HL-60 (cell line): ENCODE results near the gene DAB2.

Source experiments
- DNase-seq, 2 experiments: peaks; one replicate each; pipeline ENCODE4 v3.0.0-alpha.2; 2010 to 2020; ENCODE audit warnings: low read depth in 1 of 2, low spot score in 1 of 2
- H3K27ac ChIP-seq: fragments of 250-450 bp; sonication (Bioruptor Pico); replicated peaks from 2 replicates; pipeline ENCODE4 v1.5.1; 2020; ENCODE audit warnings: mild to moderate bottlenecking, moderate library complexity
- H3K27me3 ChIP-seq: fragments of 250-450 bp; sonication (Bioruptor Pico); 2 replicates; pipeline ENCODE4 v1.5.1; 2021; ENCODE audit warnings: mild to moderate bottlenecking, moderate library complexity; ENCODE audit not compliant: insufficient read depth, poor library complexity, severe bottlenecking
- H3K4me3 ChIP-seq: replicated peaks from 2 replicates; pipeline ENCODE4 v1.5.1; 2011; ENCODE audit warnings: mild to moderate bottlenecking, control low read depth, low read length; ENCODE audit not compliant: insufficient read depth
- GABPA ChIP-seq: IDR thresholded peaks from 2 replicates; pipeline ENCODE4 v1.6.1; 2012; ENCODE audit warnings: low read depth
- POLR2AphosphoS5 ChIP-seq: IDR thresholded peaks from 2 replicates; pipeline ENCODE4 v1.6.1; 2012; ENCODE audit warnings: low read depth
- SPI1 ChIP-seq: IDR thresholded peaks from 2 replicates; pipeline ENCODE4 v1.6.1; 2012; ENCODE audit warnings: low read depth, mild to moderate bottlenecking, borderline replicate concordance
- TF ChIP-seq, protein P1 (sequence below): IDR thresholded peaks from one replicate; pipeline ENCODE4 v1.5.1; 2011; ENCODE audit warnings: low read length, control low read depth, inconsistent platforms; ENCODE audit not compliant: insufficient read depth
- TF ChIP-seq, protein P2 (sequence below): IDR thresholded peaks from 2 replicates; pipeline ENCODE4 v1.6.1; 2012; ENCODE audit warnings: low read depth; ENCODE audit not compliant: insufficient replicate concordance

DAB2 gene

DNA sequence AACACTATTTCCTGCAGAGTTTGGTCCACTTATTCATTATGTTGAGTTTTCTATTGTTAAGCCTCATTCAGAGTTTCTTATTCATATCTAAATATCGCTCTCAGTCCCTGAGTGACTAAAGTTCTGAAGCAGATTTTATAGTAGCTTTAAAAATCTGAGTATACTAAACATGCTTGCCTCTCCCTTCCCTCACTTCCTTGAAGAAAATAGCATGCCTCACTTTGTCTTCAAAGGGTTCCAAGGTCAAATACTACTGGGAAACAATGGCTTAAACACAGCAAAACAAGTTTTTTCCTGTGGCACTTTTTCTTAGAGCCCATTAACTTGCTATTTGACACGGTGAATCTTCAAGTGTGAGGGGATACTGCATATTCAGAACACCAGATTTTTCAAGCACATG is 41.1 kb upstream of the DAB2 start:
- TF ChIP-seq, protein P1, sequence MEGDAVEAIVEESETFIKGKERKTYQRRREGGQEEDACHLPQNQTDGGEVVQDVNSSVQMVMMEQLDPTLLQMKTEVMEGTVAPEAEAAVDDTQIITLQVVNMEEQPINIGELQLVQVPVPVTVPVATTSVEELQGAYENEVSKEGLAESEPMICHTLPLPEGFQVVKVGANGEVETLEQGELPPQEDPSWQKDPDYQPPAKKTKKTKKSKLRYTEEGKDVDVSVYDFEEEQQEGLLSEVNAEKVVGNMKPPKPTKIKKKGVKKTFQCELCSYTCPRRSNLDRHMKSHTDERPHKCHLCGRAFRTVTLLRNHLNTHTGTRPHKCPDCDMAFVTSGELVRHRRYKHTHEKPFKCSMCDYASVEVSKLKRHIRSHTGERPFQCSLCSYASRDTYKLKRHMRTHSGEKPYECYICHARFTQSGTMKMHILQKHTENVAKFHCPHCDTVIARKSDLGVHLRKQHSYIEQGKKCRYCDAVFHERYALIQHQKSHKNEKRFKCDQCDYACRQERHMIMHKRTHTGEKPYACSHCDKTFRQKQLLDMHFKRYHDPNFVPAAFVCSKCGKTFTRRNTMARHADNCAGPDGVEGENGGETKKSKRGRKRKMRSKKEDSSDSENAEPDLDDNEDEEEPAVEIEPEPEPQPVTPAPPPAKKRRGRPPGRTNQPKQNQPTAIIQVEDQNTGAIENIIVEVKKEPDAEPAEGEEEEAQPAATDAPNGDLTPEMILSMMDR, result no peak
- TF ChIP-seq, protein P2, sequence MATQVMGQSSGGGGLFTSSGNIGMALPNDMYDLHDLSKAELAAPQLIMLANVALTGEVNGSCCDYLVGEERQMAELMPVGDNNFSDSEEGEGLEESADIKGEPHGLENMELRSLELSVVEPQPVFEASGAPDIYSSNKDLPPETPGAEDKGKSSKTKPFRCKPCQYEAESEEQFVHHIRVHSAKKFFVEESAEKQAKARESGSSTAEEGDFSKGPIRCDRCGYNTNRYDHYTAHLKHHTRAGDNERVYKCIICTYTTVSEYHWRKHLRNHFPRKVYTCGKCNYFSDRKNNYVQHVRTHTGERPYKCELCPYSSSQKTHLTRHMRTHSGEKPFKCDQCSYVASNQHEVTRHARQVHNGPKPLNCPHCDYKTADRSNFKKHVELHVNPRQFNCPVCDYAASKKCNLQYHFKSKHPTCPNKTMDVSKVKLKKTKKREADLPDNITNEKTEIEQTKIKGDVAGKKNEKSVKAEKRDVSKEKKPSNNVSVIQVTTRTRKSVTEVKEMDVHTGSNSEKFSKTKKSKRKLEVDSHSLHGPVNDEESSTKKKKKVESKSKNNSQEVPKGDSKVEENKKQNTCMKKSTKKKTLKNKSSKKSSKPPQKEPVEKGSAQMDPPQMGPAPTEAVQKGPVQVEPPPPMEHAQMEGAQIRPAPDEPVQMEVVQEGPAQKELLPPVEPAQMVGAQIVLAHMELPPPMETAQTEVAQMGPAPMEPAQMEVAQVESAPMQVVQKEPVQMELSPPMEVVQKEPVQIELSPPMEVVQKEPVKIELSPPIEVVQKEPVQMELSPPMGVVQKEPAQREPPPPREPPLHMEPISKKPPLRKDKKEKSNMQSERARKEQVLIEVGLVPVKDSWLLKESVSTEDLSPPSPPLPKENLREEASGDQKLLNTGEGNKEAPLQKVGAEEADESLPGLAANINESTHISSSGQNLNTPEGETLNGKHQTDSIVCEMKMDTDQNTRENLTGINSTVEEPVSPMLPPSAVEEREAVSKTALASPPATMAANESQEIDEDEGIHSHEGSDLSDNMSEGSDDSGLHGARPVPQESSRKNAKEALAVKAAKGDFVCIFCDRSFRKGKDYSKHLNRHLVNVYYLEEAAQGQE, result no peak
- TF ChIP-seq SPI1 (no peak), GABPA (no peak), POLR2AphosphoS5 (no peak)
- H3K4me3 ChIP-seq, result no peak overlapping the region
- no peak for DNase-seq
- no peak overlapping the region for H3K27ac ChIP-seq
- H3K27me3 ChIP-seq, result no peaks in the 10 kb centered on the region

DNA sequence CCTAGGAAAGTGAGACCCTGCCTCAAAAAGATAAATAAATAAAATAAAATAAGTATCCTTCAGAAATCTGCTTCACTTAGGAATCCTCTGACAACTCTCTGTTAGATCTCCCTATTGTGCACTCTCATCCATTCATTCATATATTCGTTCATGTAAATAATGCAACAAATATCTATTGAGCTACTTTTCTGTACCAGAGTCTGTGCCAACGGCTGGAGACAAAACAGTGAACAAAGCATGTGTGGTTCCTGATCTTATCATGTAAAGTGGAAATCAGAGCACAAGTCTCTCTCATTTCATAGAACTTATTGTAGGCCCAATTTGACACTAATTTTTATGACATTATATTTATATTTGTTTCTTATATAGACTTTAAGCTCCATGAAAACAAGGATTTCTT is 40.3 kb upstream of the DAB2 start:
- H3K4me3 ChIP-seq, result no peak overlapping the region
- no peak for DNase-seq
- H3K27me3 ChIP-seq, result peaks cover 3% of the 10 kb centered on the region
- TF ChIP-seq GABPA, result no peak
- no peak overlapping the region for H3K27ac ChIP-seq

DNA sequence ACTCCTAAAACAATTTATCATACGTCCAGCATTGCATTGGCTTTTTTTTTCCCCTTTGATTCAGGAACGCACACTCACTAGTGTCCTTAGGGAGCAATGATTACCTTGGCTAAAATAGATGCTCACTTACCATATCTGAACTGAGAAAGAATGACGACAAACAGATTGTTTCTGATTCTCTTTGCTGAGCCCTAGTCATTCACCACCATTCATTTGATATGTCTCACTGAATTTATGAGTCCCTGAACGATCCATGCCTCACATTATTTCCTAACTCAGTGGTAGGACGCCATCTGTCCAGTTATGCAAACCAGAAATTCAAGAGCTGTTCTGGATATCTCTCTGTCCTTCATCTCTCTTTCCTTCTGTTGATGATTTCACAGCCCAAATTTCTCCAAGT is 39.3 kb upstream of the DAB2 start:
- no peak for DNase-seq
- no peak overlapping the region for H3K4me3 ChIP-seq

DNA sequence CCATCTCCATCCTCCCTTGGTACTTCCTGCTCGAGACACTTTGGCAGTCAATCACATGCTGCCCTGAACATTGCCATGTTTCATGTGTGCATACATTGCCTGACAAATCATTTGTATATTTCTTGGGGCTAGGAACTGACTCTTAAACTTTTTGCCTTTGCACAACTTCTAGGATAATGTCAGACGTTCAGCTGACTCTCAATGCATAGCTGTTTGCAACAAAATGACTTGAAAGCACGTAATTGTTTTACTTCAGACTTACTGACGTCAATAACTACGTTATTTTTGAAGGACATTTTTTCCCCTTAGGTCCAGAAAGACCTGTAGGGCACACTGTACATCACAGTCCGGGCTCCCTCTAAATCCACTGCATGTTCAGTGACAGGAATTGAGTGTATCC is 37.4 kb upstream of the DAB2 start:
- Histone ChIP-seq H3K27ac (no peak overlapping the region), H3K4me3 (no peak overlapping the region), H3K27me3 (peaks cover 3% of the 10 kb centered on the region)
- DNase-seq, result no peak
- TF ChIP-seq POLR2AphosphoS5 (no peak), GABPA (no peak), SPI1 (no peak)

More for the DNA sequence above, 39.3 kb upstream of the DAB2 start:
- Histone ChIP-seq H3K27ac (no peak overlapping the region), H3K27me3 (peaks cover 3% of the 10 kb centered on the region)
- TF ChIP-seq GABPA, result no peak
- no peak for TF ChIP-seq SPI1
- TF ChIP-seq, protein P1, result no peak
- TF ChIP-seq POLR2AphosphoS5, result no peak
- TF ChIP-seq, protein P2, result no peak

DNA sequence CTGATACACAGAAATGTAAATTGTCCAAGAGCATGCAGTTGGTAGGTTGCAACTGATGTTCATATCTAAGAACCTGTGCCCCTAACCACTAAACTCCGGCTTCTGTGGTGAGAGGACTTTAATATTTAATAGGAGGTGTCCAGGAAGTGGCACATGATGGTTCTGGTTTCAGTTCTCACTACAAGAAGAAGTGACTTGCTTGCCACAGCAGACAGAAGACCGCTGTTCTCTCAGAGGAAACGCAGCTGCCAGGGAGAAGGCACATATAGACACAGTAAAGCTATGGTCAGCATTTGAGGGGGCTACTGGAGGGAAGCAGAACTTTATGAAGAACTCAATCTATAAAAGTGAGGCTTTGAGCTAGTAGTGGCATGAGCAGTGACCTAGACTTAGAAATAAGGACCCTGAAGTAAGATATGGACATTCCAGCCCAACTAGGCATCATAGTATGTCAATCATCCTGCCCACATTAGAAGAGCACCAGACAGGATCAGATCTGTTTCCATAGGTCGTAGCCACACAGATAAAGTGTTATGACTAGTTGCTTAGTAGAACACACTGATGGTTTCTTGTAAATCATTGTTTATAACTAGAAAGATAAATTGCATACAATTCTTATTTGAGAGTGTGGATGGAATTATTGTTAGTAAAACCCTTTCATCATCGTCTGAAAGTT is 36.4 kb upstream of the DAB2 start:
- peak in 1 of 2 experiments; percentile 33 for DNase-seq
- Histone ChIP-seq H3K27ac (no peak overlapping the region), H3K27me3 (peaks cover 3% of the 10 kb centered on the region), H3K4me3 (no peak overlapping the region)
- TF ChIP-seq, protein P1, result no peak
- TF ChIP-seq GABPA, result no peak
- no peak for TF ChIP-seq SPI1
- TF ChIP-seq, protein P2, result no peak
- TF ChIP-seq POLR2AphosphoS5, result no peak
